ENCODE measurements around the gene LMOD3. TPM values are rescaled to one million over a fixed set of nuclear protein-coding genes. Genes with fewer than 3 reads are reported as not detected.

Gene LMOD3
- not detected in 5 replicates for total RNA-seq (2022; extraction: Qiagen RNA extraction; ENCODE audit: low read depth)

GRCh38 chr3:69122403-69122802 lies at the start of gene LMOD3:
Gene LMOD3 (minus strand): TSS chr3:69122595. CDS start chr3:69122386, 209 bp downstream.

GRCh38 chr3:69084326-69085167 lies 37.8 kb downstream of the LMOD3 start, which contains the start of gene ARL6IP5:
Gene ARL6IP5 (plus strand): TSS chr3:69084937. CDS start chr3:69085048, 111 bp downstream.

GRCh38 chr3:69080233-69080920 lies 42.0 kb downstream of the LMOD3 start, which contains the start of gene UBA3:
Gene UBA3 (minus strand): TSS chr3:69080365. CDS start chr3:69080353, 12 bp downstream.

Other genes starting within 250 kb of the LMOD3 start
- not detected in 5 replicates for gene TAFA4, start 190.0 kb downstream of the LMOD3 start, total RNA-seq (2022; extraction: Qiagen RNA extraction; ENCODE audit: low read depth)
- gene EOGT, start 108.9 kb downstream of the LMOD3 start, total RNA-seq (2022; extraction: Qiagen RNA extraction; ENCODE audit: low read depth) = 7.7 to 14.6 TPM (median 12.9 TPM) in 5 replicates
- gene TMF1, start 70.3 kb downstream of the LMOD3 start, total RNA-seq (2022; extraction: Qiagen RNA extraction; ENCODE audit: low read depth) = 10.6 to 16.9 TPM (median 16.6 TPM) in 5 replicates
- 21.4 to 28.3 TPM (median 25.2 TPM) in 5 replicates for gene UBA3, start 42.2 kb downstream of the LMOD3 start, total RNA-seq (2022; extraction: Qiagen RNA extraction; ENCODE audit: low read depth)
- gene ARL6IP5, start 37.7 kb downstream of the LMOD3 start, total RNA-seq (2022; extraction: Qiagen RNA extraction; ENCODE audit: low read depth) = 80.4 to 113 TPM (median 95.7 TPM) in 5 replicates

Data from A549 treated with GW870086 at 1 μM for 4 hours (cell line).